WERI-Rb-1 (cell line): ENCODE results near the gene LHX8.

Source experiments
- DNase-seq: peaks from one replicate; pipeline ENCODE4 v3.0.0-alpha.2; 2020
- H3K27ac ChIP-seq: fragments of 250-450 bp; sonication (Bioruptor Pico); 2 replicates; pipeline ENCODE4 v1.5.1; 2020; ENCODE audit warnings: mild to moderate bottlenecking, moderate library complexity
- H3K27me3 ChIP-seq: fragments of 250-450 bp; sonication (Bioruptor Pico); 2 replicates; pipeline ENCODE4 v1.5.1; 2021; ENCODE audit warnings: mild to moderate bottlenecking, low read depth, moderate library complexity; ENCODE audit not compliant: insufficient read depth, severe bottlenecking
- H3K36me3 ChIP-seq: fragments of 250-450 bp; sonication (Bioruptor Pico); 2 replicates; pipeline ENCODE4 v1.5.1; 2020; ENCODE audit warnings: mild to moderate bottlenecking, moderate library complexity
- H3K4me3 ChIP-seq: 2 replicates; pipeline ENCODE4 v1.5.1; 2011; ENCODE audit warnings: low read depth, mild to moderate bottlenecking, control low read depth, low read length
- H3K9me3 ChIP-seq: fragments of 250-450 bp; sonication (Bioruptor Pico); 2 replicates; pipeline ENCODE4 v1.5.1; 2021; ENCODE audit warnings: mild to moderate bottlenecking, moderate library complexity; ENCODE audit not compliant: severe bottlenecking
- TF ChIP-seq, protein P1 (sequence below): IDR thresholded peaks from 2 replicates; pipeline ENCODE4 v1.5.1; 2011; ENCODE audit warnings: low read depth, mild to moderate bottlenecking, control low read depth, inconsistent platforms, low read length

Gene LHX8

GRCh38 chr1:75126611-75127101 lies 7.5 kb upstream of the LHX8 start:
- DNase-seq = no peak
- Histone ChIP-seq H3K27ac (no peak overlapping the region), H3K36me3 (no peaks in the 10 kb centered on the region), H3K4me3 (no peak overlapping the region), H3K9me3 (no peaks in the 10 kb centered on the region), H3K27me3 (no peaks in the 10 kb centered on the region)
- TF ChIP-seq, protein P1, sequence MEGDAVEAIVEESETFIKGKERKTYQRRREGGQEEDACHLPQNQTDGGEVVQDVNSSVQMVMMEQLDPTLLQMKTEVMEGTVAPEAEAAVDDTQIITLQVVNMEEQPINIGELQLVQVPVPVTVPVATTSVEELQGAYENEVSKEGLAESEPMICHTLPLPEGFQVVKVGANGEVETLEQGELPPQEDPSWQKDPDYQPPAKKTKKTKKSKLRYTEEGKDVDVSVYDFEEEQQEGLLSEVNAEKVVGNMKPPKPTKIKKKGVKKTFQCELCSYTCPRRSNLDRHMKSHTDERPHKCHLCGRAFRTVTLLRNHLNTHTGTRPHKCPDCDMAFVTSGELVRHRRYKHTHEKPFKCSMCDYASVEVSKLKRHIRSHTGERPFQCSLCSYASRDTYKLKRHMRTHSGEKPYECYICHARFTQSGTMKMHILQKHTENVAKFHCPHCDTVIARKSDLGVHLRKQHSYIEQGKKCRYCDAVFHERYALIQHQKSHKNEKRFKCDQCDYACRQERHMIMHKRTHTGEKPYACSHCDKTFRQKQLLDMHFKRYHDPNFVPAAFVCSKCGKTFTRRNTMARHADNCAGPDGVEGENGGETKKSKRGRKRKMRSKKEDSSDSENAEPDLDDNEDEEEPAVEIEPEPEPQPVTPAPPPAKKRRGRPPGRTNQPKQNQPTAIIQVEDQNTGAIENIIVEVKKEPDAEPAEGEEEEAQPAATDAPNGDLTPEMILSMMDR = no peak

GRCh38 chr1:75127916-75128717 lies 6.1 kb upstream of the LHX8 start:
- H3K9me3 ChIP-seq = no peaks in the 10 kb centered on the region
- DNase-seq = no peak
- no peaks in the 10 kb centered on the region for H3K27me3 ChIP-seq
- TF ChIP-seq, protein P1 = no peak
- H3K27ac ChIP-seq = no peak overlapping the region
- H3K4me3 ChIP-seq = no peak overlapping the region
- H3K36me3 ChIP-seq = no peaks in the 10 kb centered on the region

DNA sequence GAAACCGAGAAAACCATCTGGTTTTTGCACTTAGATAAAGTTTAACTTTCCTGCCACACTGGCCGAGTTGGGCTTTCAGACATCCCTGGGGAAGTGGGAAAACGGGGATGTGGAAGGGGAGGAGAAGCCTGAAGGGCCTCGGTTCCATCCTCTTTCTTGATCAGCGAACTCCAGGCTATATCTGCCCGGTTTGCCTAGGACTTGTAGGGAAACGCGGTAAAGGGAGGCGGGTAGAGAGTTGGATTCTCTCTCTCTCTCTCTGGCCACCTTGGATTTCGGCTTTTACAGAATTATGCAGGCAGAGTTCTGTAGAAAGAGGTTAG lies 4.6 kb upstream of the LHX8 start:
- no peaks in the 10 kb centered on the region for H3K36me3 ChIP-seq
- TF ChIP-seq, protein P1 = no peak
- H3K27me3 ChIP-seq = no peaks in the 10 kb centered on the region
- no peak for DNase-seq
- no peak overlapping the region for H3K4me3 ChIP-seq
- no peaks in the 10 kb centered on the region for H3K9me3 ChIP-seq
- no peak overlapping the region for H3K27ac ChIP-seq

DNA sequence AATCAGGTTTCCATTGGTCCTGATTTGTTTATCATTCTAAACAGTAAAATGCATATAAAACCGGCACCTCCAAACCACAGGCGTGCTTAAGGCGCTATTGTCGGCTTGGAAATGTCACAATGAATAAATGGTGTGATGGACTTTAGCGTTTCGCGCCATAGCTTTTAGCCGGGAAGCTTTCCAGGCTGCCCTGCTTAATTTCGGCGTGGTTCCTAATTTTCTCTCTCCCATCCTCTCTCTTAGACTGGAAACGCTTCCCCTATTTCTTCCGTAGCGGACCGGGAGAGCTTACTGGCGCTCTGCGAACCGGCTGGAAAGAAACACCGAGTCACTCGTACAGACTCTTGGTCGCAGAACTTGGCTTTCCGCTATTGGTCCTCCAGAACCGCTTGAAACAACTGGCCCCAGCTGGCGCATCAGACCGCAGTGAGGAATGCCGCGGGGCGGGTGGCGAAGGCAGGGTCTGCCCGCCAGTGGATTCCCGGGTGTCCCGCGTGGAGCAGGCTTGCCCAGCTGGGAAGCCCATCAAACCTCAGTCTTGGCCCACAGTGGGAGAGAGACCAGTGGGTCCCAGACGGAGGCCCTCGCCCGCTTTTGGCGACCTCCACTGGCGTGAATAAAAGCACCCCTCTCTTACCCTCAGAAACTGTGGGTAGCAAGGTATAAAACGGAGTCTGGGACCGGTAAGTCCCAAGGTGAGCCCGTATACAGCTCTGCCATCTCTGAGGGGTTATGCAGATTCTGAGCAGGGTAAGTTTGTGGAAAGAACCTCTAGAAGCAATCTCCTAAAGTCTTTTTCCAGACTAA lies 4.0 kb upstream of the LHX8 start:
- no peaks in the 10 kb centered on the region for H3K27me3 ChIP-seq
- TF ChIP-seq, protein P1 = no peak

DNA sequence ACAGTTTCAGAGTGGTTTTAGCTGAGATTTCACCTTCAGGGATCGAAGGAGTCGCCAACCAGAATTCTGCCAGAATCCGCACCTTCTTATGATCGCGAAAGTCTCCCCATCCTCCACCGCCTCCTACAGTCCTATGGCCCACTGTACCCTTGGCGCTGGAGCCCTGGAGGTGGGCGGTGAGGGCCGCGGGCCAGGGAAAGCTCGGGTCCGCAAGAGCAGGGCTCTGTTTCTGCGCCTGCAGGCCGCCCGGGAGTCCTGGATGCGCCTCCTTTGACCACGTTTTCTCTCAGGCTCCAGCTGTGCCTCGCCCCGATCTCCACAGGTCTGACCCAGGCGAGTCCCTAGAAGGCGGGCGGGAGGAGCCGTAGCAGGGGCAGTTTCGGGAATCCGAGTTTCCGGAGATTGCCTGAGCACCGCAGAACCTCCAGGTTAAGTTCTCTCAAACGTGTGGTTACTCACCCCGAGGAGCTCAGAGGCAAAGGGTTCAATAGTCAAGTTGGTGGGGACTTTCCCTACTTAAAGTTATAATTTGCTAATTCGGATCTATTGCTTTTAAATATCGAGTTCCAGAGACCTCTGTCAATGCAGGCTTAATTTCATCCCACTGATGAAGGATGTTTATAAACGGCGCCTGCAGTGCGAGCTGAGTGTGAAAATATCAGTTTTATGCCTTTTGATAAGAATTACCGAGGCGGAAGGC lies 3.2 kb upstream of the LHX8 start:
- TF ChIP-seq, protein P1 = no peak
- no peak for DNase-seq
- H3K4me3 ChIP-seq = no peak overlapping the region
- H3K36me3 ChIP-seq = no peaks in the 10 kb centered on the region
- no peak overlapping the region for H3K27ac ChIP-seq
- H3K9me3 ChIP-seq = no peaks in the 10 kb centered on the region
- no peaks in the 10 kb centered on the region for H3K27me3 ChIP-seq

More for the DNA sequence above, 4.0 kb upstream of the LHX8 start:
- no peaks in the 10 kb centered on the region for H3K9me3 ChIP-seq
- H3K36me3 ChIP-seq = no peaks in the 10 kb centered on the region
- DNase-seq = no peak
- H3K4me3 ChIP-seq = no peak overlapping the region
- no peak overlapping the region for H3K27ac ChIP-seq
